Breast epithelium (tissue), 4 donors: ENCODE data around the gene GABRB3. TPM values are rescaled to one million over a fixed set of nuclear protein-coding genes. Genes with fewer than 3 reads are reported as not detected.

Experiments
- DNase-seq, 2 donors: peaks; one replicate each; pipeline ENCODE4 v3.0.0-alpha.2; 2019; ENCODE audit warnings: low spot score in 2 of 2
- H3K27ac ChIP-seq, 2 donors: fragments of 200-600 bp; sonication (generic) in 1 of 2; one replicate each; pipeline ENCODE4 v1.5.1; 2016 to 2019; ENCODE audit warnings: mild to moderate bottlenecking in 1 of 2
- H3K27me3 ChIP-seq, 2 donors: fragments of 200-600 bp; sonication (generic) in 1 of 2; one replicate each; pipeline versions ENCODE4 v1.5.1 to v1.6.0; 2017 to 2019; ENCODE audit warnings: control low read depth in 1 of 2, mild to moderate bottlenecking in 1 of 2
- H3K36me3 ChIP-seq: fragments of 200-600 bp; one replicate; pipeline ENCODE4 v1.5.1; 2019
- H3K4me1 ChIP-seq, 2 donors: fragments of 200-600 bp; sonication (generic); one replicate each; pipeline ENCODE4 v1.5.1; 2016 to 2019; ENCODE audit warnings: control low read depth in 1 of 2
- H3K4me3 ChIP-seq, 3 donors: fragments of 200-600 bp; sonication (generic); 1 replicate in 2 of 3; 2 replicates in 1 of 3; pipeline ENCODE4 v1.5.1; 2016 to 2019; ENCODE audit warnings: mild to moderate bottlenecking in 3 of 3, moderate library complexity in 2 of 3
- H3K9me3 ChIP-seq, 2 donors: fragments of 200-600 bp; sonication (generic) in 1 of 2; one replicate each; pipeline ENCODE4 v1.5.1; 2016 to 2019; ENCODE audit warnings: control low read depth in 1 of 2
- CTCF ChIP-seq, 3 donors: fragments of 450-650 bp; IDR thresholded peaks; one replicate each; pipeline ENCODE4 v1.5.1; 2016 to 2017; ENCODE audit warnings: antibody characterized with exemption in 3 of 3, mild to moderate bottlenecking in 3 of 3, moderate library complexity in 3 of 3
- POLR2A ChIP-seq: fragments of 450-650 bp; IDR thresholded peaks from one replicate; pipeline ENCODE4 v1.6.1; 2016; ENCODE audit warnings: antibody characterized with exemption, mild to moderate bottlenecking, moderate library complexity
- POLR2AphosphoS5 ChIP-seq, 3 donors: sonication (generic); formaldehyde crosslinking; IDR thresholded peaks; one replicate each; pipeline ENCODE4 v1.6.1; 2017; ENCODE audit warnings: antibody characterized with exemption in 3 of 3
- intact Hi-C: fragments of 100-400 bp; cut with DNase I; formaldehyde crosslinking; loops from one replicate; pipeline ENCODE4 v1.15.1; 2023; ENCODE audit warnings: low total_unique reads
- total RNA-seq, 3 donors: library from RNA; depleted of rRNA; stranded (reverse); fragments of >200 nt; gene quantifications; one replicate each; pipeline ENCODE4 v1.1.0, GENCODE V29; 2016

GABRB3 gene
- total RNA-seq, 3 donors from 2014 or later = 0.98 to 1.8 (median 1.1) TPM

GRCh38 chr15:26531489-26531888 lies 241.4 kb downstream of the GABRB3 start:
- TF ChIP-seq POLR2AphosphoS5 (IDR thresholded peaks at IDR 0.05) (no peak), POLR2A (no peak), CTCF (IDR thresholded peaks at IDR 0.05) (no peak)
- Histone ChIP-seq H3K4me3 (no peak overlapping the region), H3K36me3 (no peaks in the 10 kb centered on the region), H3K9me3 (peaks cover 0 to 37% of the 10 kb centered on the region in 2 donors), H3K27ac (no peak overlapping the region), H3K27me3 (no peaks in the 10 kb centered on the region), H3K4me1 (no peaks in the 10 kb centered on the region)
- intact Hi-C loops = no loop called here
- DNase-seq = no peak

GRCh38 chr15:26525096-26525495 lies 247.8 kb downstream of the GABRB3 start:
- Histone ChIP-seq H3K36me3 (no peaks in the 10 kb centered on the region), H3K4me1 (no peaks in the 10 kb centered on the region), H3K27ac (no peak overlapping the region), H3K9me3 (peaks cover 0 to 16% of the 10 kb centered on the region in 2 donors), H3K27me3 (no peaks in the 10 kb centered on the region), H3K4me3 (no peak overlapping the region)
- intact Hi-C loops = no loop called here
- TF ChIP-seq POLR2AphosphoS5 (IDR thresholded peaks at IDR 0.05) (no peak), CTCF (IDR thresholded peaks at IDR 0.05) (no peak), POLR2A (no peak)
- DNase-seq = no peak

DNA sequence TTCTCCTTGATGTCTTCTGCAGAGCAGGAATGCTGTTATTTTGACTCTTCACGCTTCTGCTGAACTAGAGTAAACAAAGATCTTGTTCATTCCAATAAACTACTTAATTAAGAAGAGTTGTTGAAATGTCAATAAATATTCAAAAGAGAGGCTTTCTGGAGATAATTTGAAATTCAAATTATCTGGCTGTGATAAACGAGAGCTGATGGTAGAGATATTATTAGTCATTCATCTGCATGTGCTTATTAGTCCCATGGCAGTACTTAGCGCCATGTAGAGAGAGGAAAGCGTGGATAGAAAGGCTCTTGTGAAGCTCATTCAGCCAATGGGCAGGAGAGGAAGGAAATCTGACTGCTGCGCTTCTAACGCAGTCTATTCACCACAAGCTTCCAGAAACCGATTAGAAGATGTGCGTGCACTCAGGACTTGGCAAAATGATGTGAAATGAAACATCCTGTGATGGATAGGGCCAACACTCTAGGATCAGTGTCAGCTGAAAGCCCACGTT lies 251.1 kb downstream of the GABRB3 start:
- DNase-seq = no peak
- Histone ChIP-seq H3K4me3 (no peak overlapping the region), H3K27me3 (no peaks in the 10 kb centered on the region), H3K27ac (no peak overlapping the region), H3K4me1 (no peaks in the 10 kb centered on the region), H3K9me3 (peaks cover 0 to 11% of the 10 kb centered on the region in 2 donors), H3K36me3 (no peaks in the 10 kb centered on the region)
- intact Hi-C loops = no loop called here
- TF ChIP-seq POLR2A (no peak), POLR2AphosphoS5 (IDR thresholded peaks at IDR 0.05) (no peak), CTCF (IDR thresholded peaks at IDR 0.05) (no peak)

DNA sequence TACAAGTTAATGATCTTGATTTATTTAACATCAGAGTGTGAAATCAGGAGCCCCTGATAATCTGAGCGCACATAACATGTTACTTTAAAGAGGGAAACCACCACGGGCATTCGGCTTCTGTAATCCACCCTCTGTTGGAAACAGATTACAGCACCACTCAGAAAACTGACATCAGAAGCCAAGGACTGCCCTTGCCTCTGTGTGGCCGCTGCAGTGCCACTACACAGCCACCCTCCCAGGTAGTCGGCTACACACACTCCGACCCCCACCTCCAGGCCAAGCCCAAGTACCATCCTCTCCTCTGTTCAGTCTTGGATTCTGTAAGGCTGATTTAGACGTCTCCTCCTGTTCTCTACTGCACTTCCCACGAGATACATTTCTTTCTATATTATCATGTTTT lies 251.7 kb downstream of the GABRB3 start:
- no peak for TF ChIP-seq POLR2AphosphoS5 (IDR thresholded peaks at IDR 0.05)
- TF ChIP-seq POLR2A = no peak
- no peak for TF ChIP-seq CTCF (IDR thresholded peaks at IDR 0.05)
- Histone ChIP-seq H3K4me3 (no peak overlapping the region), H3K36me3 (no peaks in the 10 kb centered on the region), H3K27ac (no peak overlapping the region), H3K4me1 (no peaks in the 10 kb centered on the region), H3K27me3 (no peaks in the 10 kb centered on the region), H3K9me3 (peaks cover 0 to 11% of the 10 kb centered on the region in 2 donors)
- intact Hi-C loops = no loop called here
- no peak for DNase-seq

DNA sequence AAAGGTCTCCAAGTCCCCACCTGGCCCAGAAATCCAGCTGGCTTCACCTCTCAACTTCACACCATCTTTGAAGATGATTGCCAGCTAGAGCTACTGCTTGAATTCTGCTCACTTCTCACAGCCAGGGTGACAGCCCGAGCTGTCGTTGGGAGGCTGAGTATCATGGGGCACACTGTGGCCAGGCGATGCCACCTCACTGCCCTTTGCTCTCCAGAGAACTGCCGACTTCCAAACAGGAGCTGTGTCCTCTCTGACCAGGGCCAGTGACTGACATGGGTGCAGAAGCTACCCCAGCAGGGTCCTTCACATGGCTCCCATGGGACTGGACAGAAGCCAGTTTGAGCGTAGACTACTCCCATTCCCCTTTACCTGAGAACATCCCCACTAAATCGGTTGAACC lies 254.0 kb downstream of the GABRB3 start:
- no peak for TF ChIP-seq POLR2AphosphoS5 (IDR thresholded peaks at IDR 0.05)
- TF ChIP-seq POLR2A = no peak
- TF ChIP-seq CTCF (IDR thresholded peaks at IDR 0.05) = no peak
- no peaks in the 10 kb centered on the region for H3K9me3 ChIP-seq

More for the DNA sequence above, 254.0 kb downstream of the GABRB3 start:
- Histone ChIP-seq H3K27me3 (no peaks in the 10 kb centered on the region), H3K4me1 (no peaks in the 10 kb centered on the region), H3K27ac (no peak overlapping the region), H3K4me3 (no peak overlapping the region), H3K36me3 (no peaks in the 10 kb centered on the region)
- DNase-seq = no peak
- intact Hi-C loops = no loop called here
